ENCODE data around the gene RTRAF. TPM values are rescaled to one million over a fixed set of nuclear protein-coding genes. Genes with fewer than 3 reads are reported as not detected.
A peak's percentile ranks its signal among the peaks of the same experiment; 100 is the strongest.

Gene RTRAF
- total and polyA plus RNA-seq, 10 of the 15 experiments (the other 5 are each of a cell fraction or from before 2014, with no cell fraction given): 248 to 540 (median 368) TPM

DNA sequence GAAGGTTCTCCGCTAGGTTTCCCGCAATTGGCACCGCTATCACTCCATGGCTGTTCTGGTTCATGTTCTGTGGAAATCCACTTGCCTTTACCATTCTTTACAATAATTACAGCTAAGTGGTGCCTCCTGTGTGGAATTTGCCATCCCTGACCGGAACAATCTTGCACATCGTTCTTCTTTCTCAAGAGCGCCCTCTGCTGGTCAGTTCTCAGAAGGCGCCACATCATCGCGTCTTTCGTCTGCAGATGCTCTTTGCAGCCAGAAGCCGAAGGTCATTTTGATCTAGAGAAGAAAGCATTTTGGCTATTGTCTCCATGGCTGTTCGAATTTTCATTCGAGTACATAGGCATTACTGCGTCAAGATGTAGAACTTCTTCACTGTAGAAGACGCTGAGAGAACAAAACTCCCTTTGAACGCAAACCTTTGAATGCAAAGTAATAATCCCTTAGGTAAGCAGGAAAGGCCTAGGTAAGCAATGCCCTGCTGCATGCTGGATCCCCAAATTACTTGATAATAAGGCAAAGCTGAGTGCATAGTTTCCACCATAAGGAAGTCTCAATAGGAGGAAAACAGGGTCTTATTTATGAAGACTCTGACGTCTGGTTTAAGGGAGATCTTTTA, 10.1 kb upstream of the RTRAF start:
- H2AFZ ChIP-seq (ENCODE audit: control insufficient read depth, low read depth, low read length): peak overlapping the region; percentile 31

More for the DNA sequence above, 10.1 kb upstream of the RTRAF start:
- Histone ChIP-seq H3K36me3 (ENCODE audit: control insufficient read depth in 2 of 2, insufficient read depth in 2 of 2, low read length in 1 of 2) (no peaks in the 10 kb centered on the region), H3K9ac (ENCODE audit: control insufficient read depth, insufficient read depth, low read length) (no peak overlapping the region), H3K79me2 (ENCODE audit: control insufficient read depth, insufficient read depth, low read length) (no peaks in the 10 kb centered on the region), H3K4me2 (ENCODE audit: control insufficient read depth, insufficient read depth) (no peak overlapping the region), H3K9me3 (replicated peaks; ENCODE audit: control insufficient read depth, insufficient read depth, low read length) (peaks cover under 1% of the 10 kb centered on the region; the same call in 1 of the 3 replicates), H3K4me1 (ENCODE audit: control insufficient read depth, insufficient read depth, low read length) (peaks cover 3% of the 10 kb centered on the region), H3K27ac (ENCODE audit: control insufficient read depth, insufficient read depth) (no peak overlapping the region), H3K27me3 (replicated peaks in 1 of 2; ENCODE audit: control insufficient read depth in 2 of 2, insufficient read depth in 2 of 2, low read length in 1 of 2) (no peaks in the 10 kb centered on the region), H3K4me3 (no peak overlapping the region), H4K20me1 (ENCODE audit: control insufficient read depth, insufficient read depth) (no peaks in the 10 kb centered on the region)
- POLR2A ChIA-PET: interaction anchor here (0.6 to 1.5 kb wide), 3 partner anchors 14 to 118 kb away, joined by 3 read pairs; no protein-coding TSS in a partner anchor
- in situ Hi-C loops (cut with MboI): no loop called here
- intact Hi-C loops (cut with micrococcal nuclease; ENCODE audit: unreplicated experiment): loop anchor here (1.0 to 5.0 kb wide), 4 partner anchors 117 to 692 kb away; partner anchors contain the start of gene GNG2
- 33% methylated on average over 17 of the region's 17 CpGs for WGBS (ENCODE audit: insufficient coverage, insufficient replicate concordance, low lambda C conversion rate, missing lambda C conversion rate)
- BruUV-seq (replicated peaks): no TSS peak
- ATAC-seq (peak; percentile 86), FAIRE-seq (peak; percentile 96), DNase-seq (ENCODE audit: low read depth, low spot score) (peak; percentile 43)
- RAD21 ChIA-PET (ENCODE audit: unreplicated experiment): interaction anchor here (0.6 to 3.2 kb wide), 24 partner anchors 9 to 229 kb away, joined by 3 to 26 read pairs (median 4); partner anchors contain the start of gene GNG2
- CTCF ChIA-PET: interaction anchor here (0.6 to 7.3 kb wide), 50 partner anchors 10 to 1849 kb away, joined by 3 to 67 read pairs (median 4); partner anchors contain the start of genes GNG2 and RTRAF
- TF ChIP-seq YY1 (IDR thresholded peaks at IDR 0.05; ENCODE audit: low read depth, low read length) (peak; percentile 53), NFIC (IDR thresholded peaks at IDR 0.05; ENCODE audit: low read depth, low read length) (no peak), SMC3 (IDR thresholded peaks at IDR 0.05; ENCODE audit: borderline replicate concordance, low read length) (peak; percentile 80), CREM (IDR thresholded peaks at IDR 0.05; ENCODE audit: low read depth) (0 out of 2 replicates have a peak, but pooled peaks have one; percentile 30), RUNX3 (IDR thresholded peaks at IDR 0.05; ENCODE audit: low read length) (0 out of 2 replicates have a peak, but pooled peaks have one; percentile 13), CREB1 (IDR thresholded peaks at IDR 0.05; ENCODE audit: low read depth) (0 out of 2 replicates have a peak, but pooled peaks have one; percentile 25), RAD21 (IDR thresholded peaks at IDR 0.05; ENCODE audit: insufficient read depth, low read depth, low read length) (peak; percentile 92), JUNB (IDR thresholded peaks at IDR 0.05) (no peak), SMARCA5 (IDR thresholded peaks at IDR 0.05) (peak; percentile 40; the same call in 1 of the 2 replicates), HSF1 (IDR thresholded peaks at IDR 0.05; ENCODE audit: low read depth, low read length) (no peak), NR2C2 (IDR thresholded peaks at IDR 0.05; ENCODE audit: borderline replicate concordance, control insufficient read depth, insufficient read length, low read depth) (no peak), NRF1 (conservative IDR thresholded peaks at IDR 0.05; ENCODE audit: low read depth, low read length) (no peak), CTCF (IDR thresholded peaks at IDR 0.05 in 2 of 3, conservative IDR thresholded peaks at IDR 0.05 in 1 of 3; ENCODE audit: control insufficient read depth in 2 of 3, extremely low read depth in 1 of 3, insufficient read depth in 1 of 3, low read depth in 3 of 3, low read length in 3 of 3) (peak; percentile 86 to 91 (median 87)), EGR1 (IDR thresholded peaks at IDR 0.05; ENCODE audit: borderline replicate concordance in 1 of 2, low read depth in 2 of 2, low read length in 2 of 2) (no peak), RB1 (IDR thresholded peaks at IDR 0.05; ENCODE audit: borderline replicate concordance) (no peak), SP1 (IDR thresholded peaks at IDR 0.05; ENCODE audit: low read depth, low read length) (no peak)
- TF ChIP-seq, protein P1, sequence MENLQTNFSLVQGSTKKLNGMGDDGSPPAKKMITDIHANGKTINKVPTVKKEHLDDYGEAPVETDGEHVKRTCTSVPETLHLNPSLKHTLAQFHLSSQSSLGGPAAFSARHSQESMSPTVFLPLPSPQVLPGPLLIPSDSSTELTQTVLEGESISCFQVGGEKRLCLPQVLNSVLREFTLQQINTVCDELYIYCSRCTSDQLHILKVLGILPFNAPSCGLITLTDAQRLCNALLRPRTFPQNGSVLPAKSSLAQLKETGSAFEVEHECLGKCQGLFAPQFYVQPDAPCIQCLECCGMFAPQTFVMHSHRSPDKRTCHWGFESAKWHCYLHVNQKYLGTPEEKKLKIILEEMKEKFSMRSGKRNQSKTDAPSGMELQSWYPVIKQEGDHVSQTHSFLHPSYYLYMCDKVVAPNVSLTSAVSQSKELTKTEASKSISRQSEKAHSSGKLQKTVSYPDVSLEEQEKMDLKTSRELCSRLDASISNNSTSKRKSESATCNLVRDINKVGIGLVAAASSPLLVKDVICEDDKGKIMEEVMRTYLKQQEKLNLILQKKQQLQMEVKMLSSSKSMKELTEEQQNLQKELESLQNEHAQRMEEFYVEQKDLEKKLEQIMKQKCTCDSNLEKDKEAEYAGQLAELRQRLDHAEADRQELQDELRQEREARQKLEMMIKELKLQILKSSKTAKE (IDR thresholded peaks at IDR 0.05; ENCODE audit: low read depth, poor library complexity, severe bottlenecking): no peak
- SMC1A ChIA-PET (ENCODE audit: uncharacterized antibody, unreplicated experiment): interaction anchor here (0.6 to 4.3 kb wide), 41 partner anchors 9 to 695 kb away, joined by 3 to 30 read pairs (median 4); partner anchors contain the start of gene GNG2
